Neural progenitor cell (in vitro differentiated cells): ENCODE data around the gene F2RL3. TPM values are rescaled to one million over a fixed set of nuclear protein-coding genes. Genes with fewer than 3 reads are reported as not detected.

ENCODE experiments used
- DNase-seq: peaks from one replicate; pipeline ENCODE4 v3.0.0-alpha.2; 2016; ENCODE audit warnings: low spot score
- H2AFZ ChIP-seq: fragments of 200-600 bp; sonication (generic); replicated peaks from 2 replicates; pipeline ENCODE4 v1.6.1; 2016; ENCODE audit warnings: antibody characterized with exemption
- H3F3A ChIP-seq: fragments of 200-600 bp; sonication (generic); 2 replicates; pipeline ENCODE4 v1.6.1; 2016; ENCODE audit warnings: antibody characterized with exemption, low read depth
- H3K27ac ChIP-seq: fragments of 200-600 bp; sonication (generic); 2 replicates; pipeline ENCODE4 v1.5.1; 2016; ENCODE audit warnings: mild to moderate bottlenecking
- H3K27me3 ChIP-seq: fragments of 200-600 bp; sonication (generic); 2 replicates; pipeline ENCODE4 v1.6.1; 2016; ENCODE audit warnings: mild to moderate bottlenecking, moderate library complexity
- H3K36me3 ChIP-seq: fragments of 200-600 bp; sonication (generic); 2 replicates; pipeline ENCODE4 v1.5.1; 2016
- H3K4me1 ChIP-seq: fragments of 200-600 bp; sonication (generic); 2 replicates; pipeline ENCODE4 v1.6.1; 2016; ENCODE audit warnings: mixed run types
- H3K4me2 ChIP-seq: fragments of 200-600 bp; sonication (generic); 2 replicates; pipeline ENCODE4 v1.6.1; 2016
- H3K4me3 ChIP-seq: fragments of 200-600 bp; sonication (generic); 2 replicates; pipeline ENCODE4 v1.5.1; 2016
- H3K79me2 ChIP-seq: fragments of 200-600 bp; sonication (generic); 2 replicates; pipeline ENCODE4 v1.6.1; 2016; ENCODE audit warnings: low read depth
- H3K9ac ChIP-seq: fragments of 200-600 bp; sonication (generic); 2 replicates; pipeline ENCODE4 v1.6.1; 2016
- H3K9me3 ChIP-seq: fragments of 200-600 bp; sonication (generic); 2 replicates; pipeline ENCODE4 v1.5.1; 2016; ENCODE audit warnings: low read depth
- H4K20me1 ChIP-seq: fragments of 200-600 bp; sonication (generic); 2 replicates; pipeline ENCODE4 v1.6.1; 2016; ENCODE audit warnings: low read depth
- H3K27ac Mint-ChIP-seq: 3 replicates; pipeline ENCODE4 v1.8.0; 2021; ENCODE audit warnings: mixed read lengths
- H3K27me3 Mint-ChIP-seq: 2 replicates; pipeline ENCODE4 v1.8.0; 2022; ENCODE audit warnings: low read depth, mild to moderate bottlenecking, inconsistent platforms, moderate library complexity, mixed read lengths; ENCODE audit not compliant: insufficient read depth
- H3K36me3 Mint-ChIP-seq: 3 replicates; pipeline ENCODE4 v1.8.0; 2021; ENCODE audit warnings: mixed read lengths
- H3K4me1 Mint-ChIP-seq: 3 replicates; pipeline ENCODE4 v1.8.0; 2021; ENCODE audit warnings: mixed read lengths
- H3K4me3 Mint-ChIP-seq: 3 replicates; pipeline ENCODE4 v1.8.0; 2021; ENCODE audit warnings: mild to moderate bottlenecking, moderate library complexity, mixed read lengths
- H3K9me3 Mint-ChIP-seq: 3 replicates; pipeline ENCODE4 v1.8.0; 2020; ENCODE audit warnings: mixed read lengths
- CTCF ChIP-seq: fragments of 200-600 bp; sonication (generic); IDR thresholded peaks from 2 replicates; pipeline ENCODE4 v1.5.1; 2017; ENCODE audit warnings: antibody characterized with exemption, mild to moderate bottlenecking
- EZH2 ChIP-seq: fragments of 200-600 bp; sonication (generic); IDR thresholded peaks from 2 replicates; pipeline ENCODE4 v1.6.1; 2017; ENCODE audit warnings: antibody characterized with exemption, mild to moderate bottlenecking, moderate library complexity
- EZH2phosphoT487 ChIP-seq: fragments of 200-600 bp; sonication (generic); IDR thresholded peaks from 2 replicates; pipeline ENCODE4 v1.6.1; 2017; ENCODE audit warnings: antibody characterized with exemption
- total RNA-seq: library from RNA; depleted of rRNA; stranded (reverse); fragments of >200 nt; gene quantifications from 2 replicates; pipeline ENCODE4 v1.2.3, GENCODE V29; 2015; ENCODE audit warnings: low replicate concordance

Gene F2RL3
- total RNA-seq, 1 donor from 2014 or later = not detected

- H3K4me3 ChIP-seq = no peak overlapping the region
- H3K27me3 ChIP-seq = no peaks in the 10 kb centered on the region
- no peaks in the 10 kb centered on the region for H3K27me3 Mint-ChIP-seq
- no peaks in the 10 kb centered on the region for H3K79me2 ChIP-seq
- H3K4me3 Mint-ChIP-seq = no peak overlapping the region
- H3K4me1 ChIP-seq = no peaks in the 10 kb centered on the region
- no peaks in the 10 kb centered on the region for H3K9me3 ChIP-seq
- TF ChIP-seq EZH2phosphoT487 (no peak), CTCF (no peak), EZH2 (no peak)
- H3K4me2 ChIP-seq = no peak overlapping the region
- no peak overlapping the region for H2AFZ ChIP-seq
- H3K9me3 Mint-ChIP-seq = no peaks in the 10 kb centered on the region
- no peak overlapping the region for H3K27ac Mint-ChIP-seq
- H3K36me3 ChIP-seq = peaks cover 6% of the 10 kb centered on the region
- no peaks in the 10 kb centered on the region for H3K4me1 Mint-ChIP-seq
- H3K27ac ChIP-seq = no peak overlapping the region
- H3K9ac ChIP-seq = no peak overlapping the region
- peaks cover 10% of the 10 kb centered on the region for H4K20me1 ChIP-seq
- H3K36me3 Mint-ChIP-seq = peaks cover 27% of the 10 kb centered on the region
- no peak for DNase-seq
- H3F3A ChIP-seq = no peaks in the 10 kb centered on the region
These were observed 41.4 kb upstream of the F2RL3 start for GRCh38 chr19:16847430-16847829.

- Histone ChIP-seq H3K4me3 (no peak overlapping the region), H3K36me3 (peaks cover 6% of the 10 kb centered on the region), H3K27ac (no peak overlapping the region), H3K4me1 (no peaks in the 10 kb centered on the region), H3K9me3 (no peaks in the 10 kb centered on the region), H3K4me2 (no peak overlapping the region), H3F3A (no peaks in the 10 kb centered on the region), H3K9ac (no peak overlapping the region), H3K27me3 (no peaks in the 10 kb centered on the region), H3K79me2 (no peaks in the 10 kb centered on the region), H4K20me1 (peaks cover 8% of the 10 kb centered on the region), H2AFZ (no peak overlapping the region)
- H3K27ac Mint-ChIP-seq = no peak overlapping the region
- no peak overlapping the region for H3K4me3 Mint-ChIP-seq
- TF ChIP-seq CTCF (no peak), EZH2phosphoT487 (no peak)
- no peak for DNase-seq
- H3K36me3 Mint-ChIP-seq = peaks cover 22% of the 10 kb centered on the region
- H3K27me3 Mint-ChIP-seq = no peaks in the 10 kb centered on the region
- H3K4me1 Mint-ChIP-seq = no peaks in the 10 kb centered on the region
- no peaks in the 10 kb centered on the region for H3K9me3 Mint-ChIP-seq
These were observed 39.6 kb upstream of the F2RL3 start for GRCh38 chr19:16849168-16849567.

DNA sequence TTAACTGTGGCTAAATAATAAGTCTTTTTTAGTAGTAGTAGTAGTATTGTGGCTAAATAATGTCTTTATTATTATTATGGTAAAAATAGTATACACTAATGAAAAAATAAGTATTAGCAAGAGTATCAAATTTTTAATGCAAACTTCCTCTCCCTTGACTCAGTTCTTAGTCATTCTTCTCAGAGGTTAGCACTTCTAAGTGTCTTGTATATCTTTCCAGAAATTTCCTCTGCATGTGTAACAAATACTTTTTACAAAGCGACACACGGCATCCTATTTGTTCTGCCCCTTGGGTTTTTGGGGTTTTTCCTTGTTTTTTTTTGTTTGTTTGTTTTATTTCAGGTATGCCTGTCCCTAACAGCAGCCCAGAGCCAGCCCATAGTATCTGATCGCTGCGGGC lies 38.7 kb upstream of the F2RL3 start:
- Mint-ChIP-seq H3K27me3 (peaks cover 6% of the 10 kb centered on the region), H3K27ac (no peak overlapping the region), H3K9me3 (no peaks in the 10 kb centered on the region), H3K4me3 (no peak overlapping the region), H3K36me3 (peaks cover 25% of the 10 kb centered on the region), H3K4me1 (no peaks in the 10 kb centered on the region)
- Histone ChIP-seq H3K9me3 (no peaks in the 10 kb centered on the region), H3K9ac (no peak overlapping the region), H3K27ac (no peak overlapping the region), H3F3A (no peaks in the 10 kb centered on the region), H3K36me3 (peaks cover 6% of the 10 kb centered on the region), H3K4me1 (no peaks in the 10 kb centered on the region), H3K27me3 (no peaks in the 10 kb centered on the region), H2AFZ (no peak overlapping the region), H3K79me2 (no peaks in the 10 kb centered on the region), H3K4me2 (no peak overlapping the region), H4K20me1 (peaks cover 8% of the 10 kb centered on the region), H3K4me3 (no peak overlapping the region)
- DNase-seq = no peak
- TF ChIP-seq EZH2phosphoT487 (no peak), EZH2 (no peak), CTCF (no peak)
